ENCODE data around the gene CLCNKA.

Gene CLCNKA

GRCh38 chr1:16066245-16066644 lies 44.4 kb downstream of the CLCNKA start:
- Histone ChIP-seq H3K9me3 (ENCODE audit: insufficient read depth, low read length, severe bottlenecking) (no peaks in the 10 kb centered on the region), H3K4me2 (ENCODE audit: insufficient read depth, low read length) (no peak overlapping the region), H3K79me2 (ENCODE audit: insufficient read depth, low read length) (no peaks in the 10 kb centered on the region), H3K4me1 (ENCODE audit: insufficient read depth, low read length) (no peaks in the 10 kb centered on the region), H4K20me1 (ENCODE audit: insufficient read depth, low read length) (peaks cover 9% of the 10 kb centered on the region), H3K36me3 (ENCODE audit: insufficient read depth, low read length) (no peaks in the 10 kb centered on the region), H3K9ac (ENCODE audit: low read depth, low read length) (no peak overlapping the region), H3K4me3 (ENCODE audit: low read depth in 1 of 2, low read length in 2 of 2) (no peak overlapping the region), H3K27me3 (ENCODE audit: insufficient read depth, low read length, poor library complexity) (no peaks in the 10 kb centered on the region), H2AFZ (ENCODE audit: low read depth, low read length) (no peak overlapping the region), H3K27ac (ENCODE audit: low read length) (no peak overlapping the region)
- TF ChIP-seq EZH2 (IDR thresholded peaks at IDR 0.05; ENCODE audit: borderline replicate concordance, low read depth, low read length, severe bottlenecking): no peak
- DNase-seq (no peak), ATAC-seq (ENCODE audit: insufficient read depth, low read depth) (no peak)

- H3K27ac ChIP-seq (ENCODE audit: low read length): no peak overlapping the region
- no peaks in the 10 kb centered on the region for H3K4me1 ChIP-seq (ENCODE audit: insufficient read depth, low read length)
- H3K9ac ChIP-seq (ENCODE audit: low read depth, low read length): no peak overlapping the region
- peaks cover 9% of the 10 kb centered on the region for H4K20me1 ChIP-seq (ENCODE audit: insufficient read depth, low read length)
- no peaks in the 10 kb centered on the region for H3K36me3 ChIP-seq (ENCODE audit: insufficient read depth, low read length)
- no peak for ATAC-seq (ENCODE audit: insufficient read depth, low read depth)
- H3K4me2 ChIP-seq (ENCODE audit: insufficient read depth, low read length): no peak overlapping the region
- H3K9me3 ChIP-seq (ENCODE audit: insufficient read depth, low read length, severe bottlenecking): no peaks in the 10 kb centered on the region
- no peaks in the 10 kb centered on the region for H3K79me2 ChIP-seq (ENCODE audit: insufficient read depth, low read length)
- H2AFZ ChIP-seq (ENCODE audit: low read depth, low read length): no peak overlapping the region
- no peak overlapping the region for H3K4me3 ChIP-seq (ENCODE audit: low read depth in 1 of 2, low read length in 2 of 2)
- no peak for TF ChIP-seq CTCF (IDR thresholded peaks at IDR 0.05; ENCODE audit: borderline replicate concordance, extremely low read depth, low read length, poor library complexity, severe bottlenecking)
- H3K27me3 ChIP-seq (ENCODE audit: insufficient read depth, low read length, poor library complexity): no peaks in the 10 kb centered on the region
- no peak for DNase-seq
These were observed 45.4 kb downstream of the CLCNKA start for GRCh38 chr1:16067127-16067768.

GRCh38 chr1:16067933-16068332 lies 46.1 kb downstream of the CLCNKA start:
- Histone ChIP-seq H3K36me3 (ENCODE audit: insufficient read depth, low read length) (no peaks in the 10 kb centered on the region), H3K79me2 (ENCODE audit: insufficient read depth, low read length) (no peaks in the 10 kb centered on the region), H3K4me3 (ENCODE audit: low read depth in 1 of 2, low read length in 2 of 2) (no peak overlapping the region), H2AFZ (ENCODE audit: low read depth, low read length) (no peak overlapping the region), H3K9ac (ENCODE audit: low read depth, low read length) (no peak overlapping the region), H4K20me1 (ENCODE audit: insufficient read depth, low read length) (peaks cover 9% of the 10 kb centered on the region), H3K4me1 (ENCODE audit: insufficient read depth, low read length) (no peaks in the 10 kb centered on the region), H3K9me3 (ENCODE audit: insufficient read depth, low read length, severe bottlenecking) (no peaks in the 10 kb centered on the region), H3K27ac (ENCODE audit: low read length) (no peak overlapping the region), H3K27me3 (ENCODE audit: insufficient read depth, low read length, poor library complexity) (no peaks in the 10 kb centered on the region), H3K4me2 (ENCODE audit: insufficient read depth, low read length) (no peak overlapping the region)
- TF ChIP-seq EZH2 (IDR thresholded peaks at IDR 0.05; ENCODE audit: borderline replicate concordance, low read depth, low read length, severe bottlenecking) (no peak), CTCF (IDR thresholded peaks at IDR 0.05; ENCODE audit: borderline replicate concordance, extremely low read depth, low read length, poor library complexity, severe bottlenecking) (no peak)
- ATAC-seq (ENCODE audit: insufficient read depth, low read depth) (no peak), DNase-seq (no peak)

- TF ChIP-seq CTCF (IDR thresholded peaks at IDR 0.05; ENCODE audit: borderline replicate concordance, extremely low read depth, low read length, poor library complexity, severe bottlenecking) (no peak), EZH2 (IDR thresholded peaks at IDR 0.05; ENCODE audit: borderline replicate concordance, low read depth, low read length, severe bottlenecking) (no peak)
- Histone ChIP-seq H3K4me1 (ENCODE audit: insufficient read depth, low read length) (no peaks in the 10 kb centered on the region), H3K9ac (ENCODE audit: low read depth, low read length) (no peak overlapping the region), H3K4me3 (ENCODE audit: low read depth in 1 of 2, low read length in 2 of 2) (no peak overlapping the region), H2AFZ (ENCODE audit: low read depth, low read length) (no peak overlapping the region), H3K9me3 (ENCODE audit: insufficient read depth, low read length, severe bottlenecking) (no peaks in the 10 kb centered on the region), H3K36me3 (ENCODE audit: insufficient read depth, low read length) (no peaks in the 10 kb centered on the region), H3K79me2 (ENCODE audit: insufficient read depth, low read length) (no peaks in the 10 kb centered on the region), H3K27ac (ENCODE audit: low read length) (no peak overlapping the region), H3K4me2 (ENCODE audit: insufficient read depth, low read length) (no peak overlapping the region), H3K27me3 (ENCODE audit: insufficient read depth, low read length, poor library complexity) (no peaks in the 10 kb centered on the region), H4K20me1 (ENCODE audit: insufficient read depth, low read length) (peaks cover 9% of the 10 kb centered on the region)
- no peak for ATAC-seq (ENCODE audit: insufficient read depth, low read depth)
- no peak for DNase-seq
These were observed 46.8 kb downstream of the CLCNKA start for GRCh38 chr1:16068356-16069270.
